Tibial artery (tissue), 4 donors: ENCODE data around the gene FAM234A.

Source experiments
- DNase-seq, 2 donors: peaks; one replicate each; pipeline ENCODE4 v3.0.0-alpha.2; 2019
- H3K27ac ChIP-seq, 2 donors: fragments of 200-600 bp; sonication (generic) in 1 of 2; 1 replicate in 1 of 2; 2 replicates in 1 of 2; pipeline ENCODE4 v1.5.1; 2018 to 2019; ENCODE audit warnings: mild to moderate bottlenecking in 1 of 2
- H3K27me3 ChIP-seq, 2 donors: fragments of 200-600 bp; sonication (generic) in 1 of 2; one replicate each; pipeline versions ENCODE4 v1.5.1 to v1.6.0; 2016 to 2019
- H3K36me3 ChIP-seq, 3 donors: fragments of 200-600 bp; sonication (generic) in 2 of 3; one replicate each; pipeline ENCODE4 v1.5.1; 2016 to 2019; ENCODE audit warnings: mild to moderate bottlenecking in 2 of 3
- H3K4me1 ChIP-seq, 4 donors: fragments of 200-600 bp; sonication (generic) in 2 of 4; 1 replicate in 3 of 4; 2 replicates in 1 of 4; pipeline ENCODE4 v1.5.1; 2016 to 2019
- H3K4me3 ChIP-seq, 2 donors: fragments of 200-600 bp; sonication (generic) in 1 of 2; 1 replicate in 1 of 2; 2 replicates in 1 of 2; pipeline ENCODE4 v1.5.1; 2018 to 2019; ENCODE audit warnings: mild to moderate bottlenecking in 2 of 2
- H3K9me3 ChIP-seq, 3 donors: fragments of 200-600 bp; sonication (generic) in 1 of 3; one replicate each; pipeline ENCODE4 v1.5.1; 2016 to 2019
- intact Hi-C: fragments of 100-400 bp; cut with DNase I; formaldehyde crosslinking; loops from one replicate; pipeline ENCODE4 v1.15.0; 2023; ENCODE audit warnings: low total_unique reads
- TF ChIP-seq, protein P1 (sequence below), 2 experiments: fragments of 200-600 bp in 1 of 2; fragments of 450-650 bp in 1 of 2; IDR thresholded peaks; one replicate each; pipeline ENCODE4 v1.5.1; 2017 to 2019; ENCODE audit warnings: antibody characterized with exemption in 2 of 2, mild to moderate bottlenecking in 1 of 2, moderate library complexity in 1 of 2

Gene FAM234A

DNA sequence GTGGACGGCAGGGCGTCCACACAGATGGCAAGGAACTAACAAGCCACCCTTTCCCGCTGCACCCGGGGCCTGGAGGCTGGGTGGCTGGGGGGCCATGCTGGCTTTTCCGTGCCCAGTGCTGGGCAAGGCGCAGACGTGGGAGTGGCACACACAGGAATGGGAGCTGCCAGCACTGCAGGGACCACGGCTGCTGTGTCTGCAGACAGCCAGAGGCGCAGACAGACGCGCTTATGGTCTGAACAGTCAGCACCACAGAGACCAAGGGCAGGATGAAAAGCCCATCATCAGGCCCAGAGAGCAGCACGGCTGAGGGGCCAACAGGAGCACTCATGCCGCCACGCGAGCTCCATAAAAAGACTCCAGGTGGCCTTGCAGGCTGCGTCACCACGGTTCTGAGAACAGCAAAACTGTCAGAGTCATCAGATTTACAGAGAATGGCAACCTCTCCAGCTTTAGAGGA, 72.3 kb downstream of the FAM234A start:
- Histone ChIP-seq H3K27me3 (no peaks in the 10 kb centered on the region), H3K4me1 (no peaks in the 10 kb centered on the region), H3K4me3 (no peak overlapping the region), H3K27ac (no peak overlapping the region), H3K36me3 (peaks cover 27 to 76% (median 57%) of the 10 kb centered on the region in 3 donors), H3K9me3 (no peaks in the 10 kb centered on the region)
- TF ChIP-seq, protein P1, sequence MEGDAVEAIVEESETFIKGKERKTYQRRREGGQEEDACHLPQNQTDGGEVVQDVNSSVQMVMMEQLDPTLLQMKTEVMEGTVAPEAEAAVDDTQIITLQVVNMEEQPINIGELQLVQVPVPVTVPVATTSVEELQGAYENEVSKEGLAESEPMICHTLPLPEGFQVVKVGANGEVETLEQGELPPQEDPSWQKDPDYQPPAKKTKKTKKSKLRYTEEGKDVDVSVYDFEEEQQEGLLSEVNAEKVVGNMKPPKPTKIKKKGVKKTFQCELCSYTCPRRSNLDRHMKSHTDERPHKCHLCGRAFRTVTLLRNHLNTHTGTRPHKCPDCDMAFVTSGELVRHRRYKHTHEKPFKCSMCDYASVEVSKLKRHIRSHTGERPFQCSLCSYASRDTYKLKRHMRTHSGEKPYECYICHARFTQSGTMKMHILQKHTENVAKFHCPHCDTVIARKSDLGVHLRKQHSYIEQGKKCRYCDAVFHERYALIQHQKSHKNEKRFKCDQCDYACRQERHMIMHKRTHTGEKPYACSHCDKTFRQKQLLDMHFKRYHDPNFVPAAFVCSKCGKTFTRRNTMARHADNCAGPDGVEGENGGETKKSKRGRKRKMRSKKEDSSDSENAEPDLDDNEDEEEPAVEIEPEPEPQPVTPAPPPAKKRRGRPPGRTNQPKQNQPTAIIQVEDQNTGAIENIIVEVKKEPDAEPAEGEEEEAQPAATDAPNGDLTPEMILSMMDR (IDR thresholded peaks at IDR 0.05): no peak
- no peak for DNase-seq
- intact Hi-C loops: no loop called here

DNA sequence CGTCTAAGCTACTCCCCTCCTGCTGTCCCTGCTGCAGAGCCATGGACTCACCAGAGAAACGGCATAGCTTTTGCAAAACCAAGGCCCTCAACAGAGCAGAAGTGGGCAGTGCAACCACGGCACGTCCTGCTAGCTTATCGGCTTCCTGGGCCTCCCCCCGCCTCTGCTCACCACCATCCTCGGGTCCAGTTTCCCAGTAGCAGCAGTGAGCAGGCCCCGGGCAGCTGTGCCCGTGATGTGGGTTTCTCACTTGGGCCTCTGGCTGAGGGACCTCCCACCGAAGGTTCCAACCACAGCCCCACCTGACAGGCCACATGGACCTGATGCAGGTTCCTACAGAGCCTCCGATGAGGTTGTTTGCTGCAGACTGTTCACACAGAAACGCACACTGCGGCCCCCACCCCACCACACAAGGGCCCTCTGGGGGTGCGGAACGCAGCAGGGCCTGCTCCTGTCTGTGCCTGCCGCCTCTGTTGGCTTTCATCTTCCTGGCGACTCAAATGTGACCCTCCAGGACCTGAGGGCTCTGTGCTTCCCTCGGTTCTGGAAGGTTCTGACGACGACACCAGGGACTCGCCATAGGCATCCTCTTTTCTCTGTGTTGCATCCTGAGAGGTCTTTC, 73.2 kb downstream of the FAM234A start:
- intact Hi-C loops: no loop called here
- Histone ChIP-seq H3K27ac (no peak overlapping the region), H3K27me3 (no peaks in the 10 kb centered on the region), H3K4me3 (no peak overlapping the region), H3K36me3 (peaks cover 31 to 73% (median 53%) of the 10 kb centered on the region in 3 donors), H3K4me1 (no peaks in the 10 kb centered on the region), H3K9me3 (no peaks in the 10 kb centered on the region)
- TF ChIP-seq, protein P1 (IDR thresholded peaks at IDR 0.05): no peak
- no peak for DNase-seq

DNA sequence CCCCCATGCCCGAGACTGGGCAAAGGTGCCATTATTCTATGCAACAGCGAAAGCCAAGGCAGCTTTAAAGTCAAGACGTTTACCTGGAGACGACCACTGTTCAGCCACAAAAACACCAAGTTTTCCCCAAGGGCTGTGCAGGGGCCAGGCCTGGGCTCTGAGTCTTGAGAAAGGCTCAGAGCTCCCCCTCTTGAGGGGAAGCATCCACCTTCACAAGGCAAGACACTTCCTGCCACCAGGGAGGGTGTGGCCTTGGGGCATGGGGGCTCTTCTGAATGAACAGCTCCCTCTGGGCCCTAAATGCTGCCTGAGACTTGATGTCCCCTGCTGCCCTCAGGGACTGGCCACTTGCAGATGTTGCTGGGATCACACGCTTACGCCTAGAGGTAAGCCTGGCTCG, 74.9 kb downstream of the FAM234A start:
- intact Hi-C loops: no loop called here
- TF ChIP-seq, protein P1 (IDR thresholded peaks at IDR 0.05): no peak
- Histone ChIP-seq H3K4me3 (no peak overlapping the region), H3K9me3 (no peaks in the 10 kb centered on the region), H3K27me3 (no peaks in the 10 kb centered on the region), H3K4me1 (no peaks in the 10 kb centered on the region), H3K27ac (no peak overlapping the region), H3K36me3 (peaks cover 36 to 73% (median 55%) of the 10 kb centered on the region in 3 donors)
- DNase-seq: no peak

DNA sequence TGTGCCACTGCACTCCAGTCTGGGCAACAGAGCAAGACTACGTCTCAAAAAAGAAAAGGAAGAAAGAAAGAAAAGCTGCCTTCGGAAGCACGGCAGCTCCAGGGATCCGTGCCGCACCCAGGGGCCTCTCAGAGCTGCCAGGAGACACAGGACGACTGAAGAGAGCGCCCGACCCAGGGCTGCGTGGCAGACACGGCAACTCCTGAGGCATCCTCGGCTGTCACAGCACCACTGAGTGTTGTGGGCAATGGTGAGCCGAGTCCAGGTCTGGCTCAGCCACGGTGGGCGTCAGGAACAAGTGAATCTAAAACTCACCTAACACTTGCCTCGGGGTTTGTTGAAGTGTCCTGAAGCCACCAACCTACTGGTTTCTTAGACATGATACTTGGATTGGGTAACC, 77.1 kb downstream of the FAM234A start:
- Histone ChIP-seq H3K9me3 (no peaks in the 10 kb centered on the region), H3K27me3 (no peaks in the 10 kb centered on the region), H3K4me3 (no peak overlapping the region), H3K27ac (no peak overlapping the region), H3K36me3 (peaks cover 30 to 63% (median 51%) of the 10 kb centered on the region in 3 donors), H3K4me1 (no peaks in the 10 kb centered on the region)
- no peak for DNase-seq
- TF ChIP-seq, protein P1 (IDR thresholded peaks at IDR 0.05): no peak
- intact Hi-C loops: no loop called here

DNA sequence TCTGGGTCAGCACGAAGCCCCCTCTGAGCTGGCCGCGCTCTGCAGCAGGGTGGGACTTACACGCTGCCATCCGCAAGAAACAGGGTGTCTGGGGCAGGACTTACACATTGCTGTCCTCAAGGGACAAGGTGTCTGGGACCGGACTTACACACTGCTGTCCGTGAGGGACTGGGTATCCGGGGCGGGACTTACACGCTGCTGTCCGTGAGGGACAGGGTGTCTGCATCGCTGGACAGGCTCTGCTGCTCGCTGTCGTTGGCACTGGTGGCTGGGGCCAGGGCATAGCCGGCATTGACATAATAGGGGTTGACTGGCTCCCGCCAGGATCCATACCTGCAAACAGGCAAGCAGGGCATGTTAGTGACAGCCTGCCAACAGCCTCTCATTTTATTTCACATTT, 79.7 kb downstream of the FAM234A start:
- Histone ChIP-seq H3K4me1 (no peaks in the 10 kb centered on the region), H3K27ac (no peak overlapping the region), H3K4me3 (no peak overlapping the region), H3K36me3 (peaks cover 19 to 53% (median 42%) of the 10 kb centered on the region in 3 donors), H3K27me3 (no peaks in the 10 kb centered on the region), H3K9me3 (no peaks in the 10 kb centered on the region)
- intact Hi-C loops: no loop called here
- TF ChIP-seq, protein P1 (IDR thresholded peaks at IDR 0.05): no peak
- DNase-seq: no peak
